Breast epithelium (tissue), 4 donors: ENCODE data around the gene PXDN. TPM values are rescaled to one million over a fixed set of nuclear protein-coding genes. Genes with fewer than 3 reads are reported as not detected.

Experiments
- DNase-seq, 2 donors: peaks; one replicate each; pipeline ENCODE4 v3.0.0-alpha.2; 2019; ENCODE audit warnings: low spot score in 2 of 2
- H3K27ac ChIP-seq, 2 donors: fragments of 200-600 bp; sonication (generic) in 1 of 2; one replicate each; pipeline ENCODE4 v1.5.1; 2016 to 2019; ENCODE audit warnings: mild to moderate bottlenecking in 1 of 2
- H3K27me3 ChIP-seq, 2 donors: fragments of 200-600 bp; sonication (generic) in 1 of 2; one replicate each; pipeline versions ENCODE4 v1.5.1 to v1.6.0; 2017 to 2019; ENCODE audit warnings: control low read depth in 1 of 2, mild to moderate bottlenecking in 1 of 2
- H3K36me3 ChIP-seq: fragments of 200-600 bp; one replicate; pipeline ENCODE4 v1.5.1; 2019
- H3K4me1 ChIP-seq, 2 donors: fragments of 200-600 bp; sonication (generic); one replicate each; pipeline ENCODE4 v1.5.1; 2016 to 2019; ENCODE audit warnings: control low read depth in 1 of 2
- H3K4me3 ChIP-seq, 3 donors: fragments of 200-600 bp; sonication (generic); 1 replicate in 2 of 3; 2 replicates in 1 of 3; pipeline ENCODE4 v1.5.1; 2016 to 2019; ENCODE audit warnings: mild to moderate bottlenecking in 3 of 3, moderate library complexity in 2 of 3
- H3K9me3 ChIP-seq, 2 donors: fragments of 200-600 bp; sonication (generic) in 1 of 2; one replicate each; pipeline ENCODE4 v1.5.1; 2016 to 2019; ENCODE audit warnings: control low read depth in 1 of 2
- POLR2A ChIP-seq: fragments of 450-650 bp; IDR thresholded peaks from one replicate; pipeline ENCODE4 v1.6.1; 2016; ENCODE audit warnings: antibody characterized with exemption, mild to moderate bottlenecking, moderate library complexity
- POLR2AphosphoS5 ChIP-seq, 3 donors: sonication (generic); formaldehyde crosslinking; IDR thresholded peaks; one replicate each; pipeline ENCODE4 v1.6.1; 2017; ENCODE audit warnings: antibody characterized with exemption in 3 of 3
- intact Hi-C: fragments of 100-400 bp; cut with DNase I; formaldehyde crosslinking; loops from one replicate; pipeline ENCODE4 v1.15.1; 2023; ENCODE audit warnings: low total_unique reads
- total RNA-seq, 3 donors: library from RNA; depleted of rRNA; stranded (reverse); fragments of >200 nt; gene quantifications; one replicate each; pipeline ENCODE4 v1.1.0, GENCODE V29; 2016
- TF ChIP-seq, protein P1 (sequence below), 3 donors: fragments of 450-650 bp; IDR thresholded peaks; one replicate each; pipeline ENCODE4 v1.5.1; 2016 to 2017; ENCODE audit warnings: antibody characterized with exemption in 3 of 3, mild to moderate bottlenecking in 3 of 3, moderate library complexity in 3 of 3

The PXDN gene
- total RNA-seq, 3 donors from 2014 or later = 42.4 to 108 (median 64.2) TPM

GRCh38 chr2:1653956-1654695 lies 90.2 kb downstream of the PXDN start:
- H3K36me3 ChIP-seq = peaks cover 4% of the 10 kb centered on the region
- no peak for TF ChIP-seq POLR2AphosphoS5 (IDR thresholded peaks at IDR 0.05)
- TF ChIP-seq, protein P1, sequence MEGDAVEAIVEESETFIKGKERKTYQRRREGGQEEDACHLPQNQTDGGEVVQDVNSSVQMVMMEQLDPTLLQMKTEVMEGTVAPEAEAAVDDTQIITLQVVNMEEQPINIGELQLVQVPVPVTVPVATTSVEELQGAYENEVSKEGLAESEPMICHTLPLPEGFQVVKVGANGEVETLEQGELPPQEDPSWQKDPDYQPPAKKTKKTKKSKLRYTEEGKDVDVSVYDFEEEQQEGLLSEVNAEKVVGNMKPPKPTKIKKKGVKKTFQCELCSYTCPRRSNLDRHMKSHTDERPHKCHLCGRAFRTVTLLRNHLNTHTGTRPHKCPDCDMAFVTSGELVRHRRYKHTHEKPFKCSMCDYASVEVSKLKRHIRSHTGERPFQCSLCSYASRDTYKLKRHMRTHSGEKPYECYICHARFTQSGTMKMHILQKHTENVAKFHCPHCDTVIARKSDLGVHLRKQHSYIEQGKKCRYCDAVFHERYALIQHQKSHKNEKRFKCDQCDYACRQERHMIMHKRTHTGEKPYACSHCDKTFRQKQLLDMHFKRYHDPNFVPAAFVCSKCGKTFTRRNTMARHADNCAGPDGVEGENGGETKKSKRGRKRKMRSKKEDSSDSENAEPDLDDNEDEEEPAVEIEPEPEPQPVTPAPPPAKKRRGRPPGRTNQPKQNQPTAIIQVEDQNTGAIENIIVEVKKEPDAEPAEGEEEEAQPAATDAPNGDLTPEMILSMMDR (IDR thresholded peaks at IDR 0.05) = no peak
- TF ChIP-seq POLR2A = no peak
- H3K27ac ChIP-seq = peak overlapping the region; percentile 69 to 89
- intact Hi-C loops = no loop called here
- DNase-seq = no peak
- no peaks in the 10 kb centered on the region for H3K4me1 ChIP-seq
- H3K9me3 ChIP-seq = no peaks in the 10 kb centered on the region
- no peaks in the 10 kb centered on the region for H3K27me3 ChIP-seq
- peak overlapping the region in 1 of 3 donors; percentile 43 for H3K4me3 ChIP-seq

DNA sequence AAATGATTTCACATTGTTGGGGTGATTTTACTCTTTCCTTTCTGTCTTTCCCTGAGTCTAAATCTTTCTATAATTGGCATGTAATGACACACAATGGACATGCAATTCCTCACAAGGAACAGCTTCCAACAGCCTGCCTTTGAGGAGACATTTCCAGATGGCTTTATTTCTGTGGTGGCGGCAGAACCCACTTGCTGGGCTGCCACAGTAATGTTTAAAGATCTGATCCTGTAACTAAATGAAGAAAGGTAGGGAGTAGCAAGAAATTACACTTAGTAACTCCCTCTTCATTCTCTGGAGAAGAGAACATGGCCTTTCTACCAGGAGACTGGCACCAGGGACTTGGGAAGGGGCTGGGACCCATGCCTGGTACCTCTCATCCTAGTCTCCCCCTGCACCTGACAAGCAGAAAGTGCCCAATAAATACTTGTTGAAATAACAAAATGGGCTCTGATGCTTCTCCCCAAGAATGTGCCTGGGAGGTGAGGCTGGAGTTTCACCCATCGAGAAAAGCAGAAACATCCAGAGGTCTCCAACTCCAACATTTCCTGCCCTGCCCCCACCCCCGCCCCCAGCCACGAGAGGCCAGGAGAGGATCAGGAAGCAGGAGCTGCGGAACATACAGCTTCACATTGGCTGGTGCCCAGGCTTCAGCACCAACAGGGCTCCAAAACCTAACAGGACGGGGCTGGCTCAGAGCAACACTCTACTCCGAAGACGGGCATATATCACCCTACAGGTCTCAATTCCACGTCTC lies 92.1 kb downstream of the PXDN start:
- H3K4me1 ChIP-seq = no peaks in the 10 kb centered on the region
- intact Hi-C loops = no loop called here
- no peak overlapping the region for H3K4me3 ChIP-seq

DNA sequence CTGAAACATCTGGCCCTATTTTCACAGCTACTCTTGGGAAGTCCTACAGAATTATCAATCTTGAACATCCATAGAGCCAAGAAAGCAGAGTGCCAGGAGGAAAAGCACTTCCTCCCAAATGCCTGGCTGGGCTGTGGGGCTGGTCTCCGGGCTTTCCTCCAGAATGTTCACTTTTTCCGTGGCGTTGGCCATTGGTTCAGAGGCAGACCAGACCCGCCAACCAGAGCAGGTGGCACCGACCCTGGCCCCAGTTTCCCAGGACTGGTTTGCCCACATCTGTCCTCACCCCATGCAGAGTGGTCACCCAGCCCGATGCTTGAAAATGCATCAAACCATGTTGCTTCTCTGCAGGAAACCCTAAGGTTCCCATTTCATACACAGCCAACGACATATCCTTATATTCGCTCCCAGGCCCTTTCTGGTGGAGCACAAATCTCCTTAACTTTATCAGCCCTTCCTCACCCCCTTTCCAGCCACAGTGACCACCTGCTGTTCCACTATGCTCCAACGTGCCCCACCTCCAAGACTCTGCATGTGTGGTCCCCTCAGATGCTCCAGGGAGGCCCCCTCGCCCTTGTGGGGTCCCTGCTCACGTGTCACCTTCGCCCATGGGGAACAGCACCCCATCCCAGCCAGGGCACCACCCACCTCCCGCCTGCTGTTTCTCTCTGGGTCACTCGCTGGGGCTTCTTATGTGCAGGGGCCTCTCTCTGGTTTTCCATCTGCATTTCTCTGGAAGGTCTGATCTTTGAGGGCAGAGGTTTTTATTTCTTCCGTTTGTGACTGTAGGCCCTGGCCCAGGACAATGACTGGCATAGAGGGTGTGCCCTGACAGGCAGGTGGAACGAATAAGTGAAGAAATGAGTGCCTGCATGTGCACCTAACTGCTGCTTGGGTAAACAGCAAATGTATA lies 92.9 kb downstream of the PXDN start:
- Histone ChIP-seq H3K4me1 (no peaks in the 10 kb centered on the region), H3K4me3 (no peak overlapping the region), H3K36me3 (peaks cover 6% of the 10 kb centered on the region), H3K9me3 (no peaks in the 10 kb centered on the region), H3K27me3 (no peaks in the 10 kb centered on the region), H3K27ac (peak overlapping the region; percentile 10 to 89)
- no peak for DNase-seq
- no peak for TF ChIP-seq POLR2AphosphoS5 (IDR thresholded peaks at IDR 0.05)
- TF ChIP-seq POLR2A = no peak
- TF ChIP-seq, protein P1 (IDR thresholded peaks at IDR 0.05) = no peak
- intact Hi-C loops = no loop called here

More for the DNA sequence above, 92.1 kb downstream of the PXDN start:
- H3K36me3 ChIP-seq = peaks cover 6% of the 10 kb centered on the region
- TF ChIP-seq, protein P1 (IDR thresholded peaks at IDR 0.05) = no peak
- TF ChIP-seq POLR2A (no peak), POLR2AphosphoS5 (IDR thresholded peaks at IDR 0.05) (no peak)
- peak overlapping the region; percentile 69 to 89 for H3K27ac ChIP-seq
- peak in 1 of 2 donors; percentile 57 for DNase-seq
- H3K27me3 ChIP-seq = no peaks in the 10 kb centered on the region
- no peaks in the 10 kb centered on the region for H3K9me3 ChIP-seq

- H3K4me1 ChIP-seq = no peaks in the 10 kb centered on the region
- no peaks in the 10 kb centered on the region for H3K9me3 ChIP-seq
- peaks cover 6% of the 10 kb centered on the region for H3K36me3 ChIP-seq
- TF ChIP-seq POLR2A (no peak), POLR2AphosphoS5 (IDR thresholded peaks at IDR 0.05) (no peak)
- TF ChIP-seq, protein P1 (IDR thresholded peaks at IDR 0.05) = no peak
- intact Hi-C loops = no loop called here
- H3K27me3 ChIP-seq = no peaks in the 10 kb centered on the region
- no peak overlapping the region for H3K27ac ChIP-seq
- no peak for DNase-seq
- no peak overlapping the region for H3K4me3 ChIP-seq
Measured at GRCh38 chr2:1650085-1650872, 94.0 kb downstream of the PXDN start.
